ENCODE data around the gene PDLIM5.
A peak's percentile ranks its signal among the peaks of the same experiment; 100 is the strongest.

PDLIM5 gene

GRCh38 chr4:94447754-94448411, 3.9 kb upstream of the PDLIM5 start:
- no peak for TF ChIP-seq POLR2AphosphoS5 (IDR thresholded peaks at IDR 0.05; ENCODE audit: low read depth, low read length)
- TF ChIP-seq, protein P1, sequence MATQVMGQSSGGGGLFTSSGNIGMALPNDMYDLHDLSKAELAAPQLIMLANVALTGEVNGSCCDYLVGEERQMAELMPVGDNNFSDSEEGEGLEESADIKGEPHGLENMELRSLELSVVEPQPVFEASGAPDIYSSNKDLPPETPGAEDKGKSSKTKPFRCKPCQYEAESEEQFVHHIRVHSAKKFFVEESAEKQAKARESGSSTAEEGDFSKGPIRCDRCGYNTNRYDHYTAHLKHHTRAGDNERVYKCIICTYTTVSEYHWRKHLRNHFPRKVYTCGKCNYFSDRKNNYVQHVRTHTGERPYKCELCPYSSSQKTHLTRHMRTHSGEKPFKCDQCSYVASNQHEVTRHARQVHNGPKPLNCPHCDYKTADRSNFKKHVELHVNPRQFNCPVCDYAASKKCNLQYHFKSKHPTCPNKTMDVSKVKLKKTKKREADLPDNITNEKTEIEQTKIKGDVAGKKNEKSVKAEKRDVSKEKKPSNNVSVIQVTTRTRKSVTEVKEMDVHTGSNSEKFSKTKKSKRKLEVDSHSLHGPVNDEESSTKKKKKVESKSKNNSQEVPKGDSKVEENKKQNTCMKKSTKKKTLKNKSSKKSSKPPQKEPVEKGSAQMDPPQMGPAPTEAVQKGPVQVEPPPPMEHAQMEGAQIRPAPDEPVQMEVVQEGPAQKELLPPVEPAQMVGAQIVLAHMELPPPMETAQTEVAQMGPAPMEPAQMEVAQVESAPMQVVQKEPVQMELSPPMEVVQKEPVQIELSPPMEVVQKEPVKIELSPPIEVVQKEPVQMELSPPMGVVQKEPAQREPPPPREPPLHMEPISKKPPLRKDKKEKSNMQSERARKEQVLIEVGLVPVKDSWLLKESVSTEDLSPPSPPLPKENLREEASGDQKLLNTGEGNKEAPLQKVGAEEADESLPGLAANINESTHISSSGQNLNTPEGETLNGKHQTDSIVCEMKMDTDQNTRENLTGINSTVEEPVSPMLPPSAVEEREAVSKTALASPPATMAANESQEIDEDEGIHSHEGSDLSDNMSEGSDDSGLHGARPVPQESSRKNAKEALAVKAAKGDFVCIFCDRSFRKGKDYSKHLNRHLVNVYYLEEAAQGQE (IDR thresholded peaks at IDR 0.05; ENCODE audit: insufficient read depth in 1 of 2, low read depth in 2 of 2, low read length in 2 of 2), result peak in 1 of 2 experiments; percentile 37; a peak in 1 of 4 replicates
- TF ChIP-seq TAF1 (IDR thresholded peaks at IDR 0.05; ENCODE audit: borderline replicate concordance, insufficient read depth, low read length), result no peak
- 0 out of 2 replicates have a peak, but pooled peaks have one; percentile 23 for TF ChIP-seq SIN3A (IDR thresholded peaks at IDR 0.05; ENCODE audit: borderline replicate concordance, insufficient read depth, low read length)
- no peak for TF ChIP-seq FOXP2 (optimal IDR thresholded peaks at IDR 0.05; ENCODE audit: borderline replicate concordance, extremely low read depth, extremely low read length, insufficient read depth)

GRCh38 chr4:94448815-94449375, 2.8 kb upstream of the PDLIM5 start:
- TF ChIP-seq, protein P1 (IDR thresholded peaks at IDR 0.05; ENCODE audit: insufficient read depth in 1 of 2, low read depth in 2 of 2, low read length in 2 of 2), result no peak
- no peak for TF ChIP-seq POLR2AphosphoS5 (IDR thresholded peaks at IDR 0.05; ENCODE audit: low read depth, low read length)
- TF ChIP-seq FOXP2 (optimal IDR thresholded peaks at IDR 0.05; ENCODE audit: borderline replicate concordance, extremely low read depth, extremely low read length, insufficient read depth), result no peak
- TF ChIP-seq TAF1 (IDR thresholded peaks at IDR 0.05; ENCODE audit: borderline replicate concordance, insufficient read depth, low read length), result no peak
- no peak for TF ChIP-seq SIN3A (IDR thresholded peaks at IDR 0.05; ENCODE audit: borderline replicate concordance, insufficient read depth, low read length)

DNA sequence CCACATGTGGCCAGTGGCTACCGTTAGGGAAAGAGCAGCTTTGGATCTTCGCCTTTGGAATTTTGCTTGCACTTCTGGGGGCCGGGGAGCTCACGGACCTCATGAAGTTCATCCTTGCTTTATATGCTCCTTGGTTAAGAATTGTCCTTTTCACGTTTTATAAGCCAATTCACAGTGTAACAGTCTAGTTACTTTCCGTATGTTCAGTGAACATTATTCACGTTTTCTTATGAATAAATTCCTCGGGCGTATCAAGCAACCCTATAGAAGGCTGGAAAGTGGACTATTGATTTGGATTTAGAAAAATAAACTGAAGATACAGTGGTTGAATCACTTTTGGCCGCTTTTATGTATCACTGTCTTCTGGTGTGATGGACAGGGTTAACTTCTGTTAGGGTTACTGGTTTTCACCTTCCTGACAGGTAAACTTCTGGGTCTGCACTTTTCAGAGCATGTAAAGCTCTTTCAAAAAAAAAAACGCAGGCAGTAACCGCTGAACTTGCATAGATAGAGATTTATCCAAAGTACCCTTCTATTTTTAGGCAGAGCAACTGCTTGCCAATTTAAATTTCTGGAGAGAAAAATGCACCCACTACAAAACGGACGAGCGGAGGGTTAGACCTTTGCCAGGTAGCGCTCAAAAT, 569 bp upstream of the PDLIM5 start:
- TF ChIP-seq FOXP2 (optimal IDR thresholded peaks at IDR 0.05; ENCODE audit: borderline replicate concordance, extremely low read depth, extremely low read length, insufficient read depth), result no peak
- no peak for TF ChIP-seq TAF1 (IDR thresholded peaks at IDR 0.05; ENCODE audit: borderline replicate concordance, insufficient read depth, low read length)
- TF ChIP-seq, protein P1 (IDR thresholded peaks at IDR 0.05; ENCODE audit: insufficient read depth in 1 of 2, low read depth in 2 of 2, low read length in 2 of 2), result no peak
- no peak for TF ChIP-seq SIN3A (IDR thresholded peaks at IDR 0.05; ENCODE audit: borderline replicate concordance, insufficient read depth, low read length)
- no peak for TF ChIP-seq POLR2AphosphoS5 (IDR thresholded peaks at IDR 0.05; ENCODE audit: low read depth, low read length)

GRCh38 chr4:94452476-94453371, 982 bp downstream of the PDLIM5 start:
- 0 out of 2 replicates have a peak, but pooled peaks have one; percentile 22 for TF ChIP-seq SIN3A (IDR thresholded peaks at IDR 0.05; ENCODE audit: borderline replicate concordance, insufficient read depth, low read length)
- TF ChIP-seq, protein P1 (IDR thresholded peaks at IDR 0.05; ENCODE audit: insufficient read depth in 1 of 2, low read depth in 2 of 2, low read length in 2 of 2), result no peak
